ENCODE data around the gene FAM163B. TPM values are rescaled to one million over a fixed set of nuclear protein-coding genes. Genes with fewer than 3 reads are reported as not detected.

The FAM163B gene
- total RNA-seq, 1 donor from 2014 or later = not detected

- Histone ChIP-seq H3K27me3 (ENCODE audit: insufficient read depth, low read length) (peaks cover 5% of the 10 kb centered on the region), H2AFZ (ENCODE audit: low read depth, low read length) (no peak overlapping the region), H4K20me1 (ENCODE audit: insufficient read depth, low read length) (no peaks in the 10 kb centered on the region), H3K4me1 (ENCODE audit: insufficient read depth, low read length) (no peaks in the 10 kb centered on the region), H3K36me3 (ENCODE audit: insufficient read depth, low read length) (no peaks in the 10 kb centered on the region), H3K9me3 (ENCODE audit: insufficient read depth, low read depth, low read length) (no peaks in the 10 kb centered on the region), H3K27ac (ENCODE audit: low read depth, low read length) (no peak overlapping the region), H3K9ac (ENCODE audit: low read length) (no peak overlapping the region), H3K79me2 (ENCODE audit: insufficient read depth, low read length) (no peaks in the 10 kb centered on the region), H3K4me2 (ENCODE audit: low read length) (no peak overlapping the region), H3K4me3 (ENCODE audit: insufficient read depth, low read depth, low read length) (no peak overlapping the region)
- Mint-ChIP-seq H3K36me3 (ENCODE audit: low read depth, unreplicated experiment) (no peaks in the 10 kb centered on the region), H3K27me3 (ENCODE audit: low read depth, unreplicated experiment) (peaks cover 44% of the 10 kb centered on the region), H3K4me3 (ENCODE audit: unreplicated experiment) (no peak overlapping the region), H3K9me3 (ENCODE audit: unreplicated experiment) (no peaks in the 10 kb centered on the region), H3K27ac (ENCODE audit: unreplicated experiment) (no peak overlapping the region), H3K4me1 (ENCODE audit: low read depth, unreplicated experiment) (no peaks in the 10 kb centered on the region)
- DNase-seq (ENCODE audit: low read depth) (no peak), FAIRE-seq (no peak)
- TF ChIP-seq CTCF (IDR thresholded peaks at IDR 0.05; ENCODE audit: insufficient read depth, low read depth, low read length) (no peak), EZH2 (IDR thresholded peaks at IDR 0.05; ENCODE audit: insufficient read depth, low read length) (no peak)
Measured at GRCh38 chr9:133575186-133576030, 33.8 kb downstream of the FAM163B start.

- no peak overlapping the region for H3K4me3 ChIP-seq (ENCODE audit: insufficient read depth, low read depth, low read length)
- H3K4me1 ChIP-seq (ENCODE audit: insufficient read depth, low read length) = no peaks in the 10 kb centered on the region
- H3K36me3 ChIP-seq (ENCODE audit: insufficient read depth, low read length) = no peaks in the 10 kb centered on the region
- TF ChIP-seq EZH2 (IDR thresholded peaks at IDR 0.05; ENCODE audit: insufficient read depth, low read length) (no peak), CTCF (IDR thresholded peaks at IDR 0.05; ENCODE audit: insufficient read depth, low read depth, low read length) (no peak)
- no peak overlapping the region for H2AFZ ChIP-seq (ENCODE audit: low read depth, low read length)
- no peaks in the 10 kb centered on the region for H3K9me3 ChIP-seq (ENCODE audit: insufficient read depth, low read depth, low read length)
- H4K20me1 ChIP-seq (ENCODE audit: insufficient read depth, low read length) = no peaks in the 10 kb centered on the region
- FAIRE-seq (no peak), DNase-seq (ENCODE audit: low read depth) (no peak)
- peaks cover 43% of the 10 kb centered on the region for H3K27me3 Mint-ChIP-seq (ENCODE audit: low read depth, unreplicated experiment)
- H3K27me3 ChIP-seq (ENCODE audit: insufficient read depth, low read length) = peaks cover 6% of the 10 kb centered on the region
- no peaks in the 10 kb centered on the region for H3K4me1 Mint-ChIP-seq (ENCODE audit: low read depth, unreplicated experiment)
- no peak overlapping the region for H3K4me3 Mint-ChIP-seq (ENCODE audit: unreplicated experiment)
- H3K9me3 Mint-ChIP-seq (ENCODE audit: unreplicated experiment) = no peaks in the 10 kb centered on the region
- no peak overlapping the region for H3K27ac Mint-ChIP-seq (ENCODE audit: unreplicated experiment)
- H3K79me2 ChIP-seq (ENCODE audit: insufficient read depth, low read length) = no peaks in the 10 kb centered on the region
- H3K9ac ChIP-seq (ENCODE audit: low read length) = no peak overlapping the region
- H3K27ac ChIP-seq (ENCODE audit: low read depth, low read length) = no peak overlapping the region
- H3K4me2 ChIP-seq (ENCODE audit: low read length) = no peak overlapping the region
- H3K36me3 Mint-ChIP-seq (ENCODE audit: low read depth, unreplicated experiment) = no peaks in the 10 kb centered on the region
Measured at GRCh38 chr9:133574771-133575170, 34.4 kb downstream of the FAM163B start.
